ENCODE measurements around the gene PCSK6.

GRCh38 chr15:101536166-101536874 is 46.8 kb upstream of the PCSK6 start:
- TF ChIP-seq POLR2A (IDR thresholded peaks at IDR 0.05; ENCODE audit: low read length) = no peak
- no peak for TF ChIP-seq GATA1 (IDR thresholded peaks at IDR 0.05; ENCODE audit: low read depth, low read length)

Measured in erythroblast (primary cell).